Measurements from ENCODE around the gene REG4.

DNA sequence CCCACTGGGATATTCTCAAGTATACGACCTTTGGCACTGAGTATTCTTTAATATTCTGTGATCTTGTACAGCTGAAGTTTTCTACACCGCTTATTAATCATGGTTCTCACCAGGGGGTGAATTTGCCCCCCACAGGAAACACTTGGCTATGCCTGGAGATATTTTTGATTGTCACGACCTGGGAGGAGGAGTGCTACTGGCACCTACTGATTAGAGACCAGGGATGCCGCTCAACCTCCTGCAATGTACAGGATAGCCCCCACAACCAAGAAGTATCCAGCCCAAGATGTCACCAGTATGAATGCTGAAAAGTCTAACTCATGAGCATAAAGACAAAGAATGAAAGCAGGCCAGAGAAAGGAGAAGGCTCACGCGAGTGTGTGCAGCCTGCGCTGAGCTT, 13.7 kb downstream of the REG4 start:
- TF ChIP-seq, protein P1, sequence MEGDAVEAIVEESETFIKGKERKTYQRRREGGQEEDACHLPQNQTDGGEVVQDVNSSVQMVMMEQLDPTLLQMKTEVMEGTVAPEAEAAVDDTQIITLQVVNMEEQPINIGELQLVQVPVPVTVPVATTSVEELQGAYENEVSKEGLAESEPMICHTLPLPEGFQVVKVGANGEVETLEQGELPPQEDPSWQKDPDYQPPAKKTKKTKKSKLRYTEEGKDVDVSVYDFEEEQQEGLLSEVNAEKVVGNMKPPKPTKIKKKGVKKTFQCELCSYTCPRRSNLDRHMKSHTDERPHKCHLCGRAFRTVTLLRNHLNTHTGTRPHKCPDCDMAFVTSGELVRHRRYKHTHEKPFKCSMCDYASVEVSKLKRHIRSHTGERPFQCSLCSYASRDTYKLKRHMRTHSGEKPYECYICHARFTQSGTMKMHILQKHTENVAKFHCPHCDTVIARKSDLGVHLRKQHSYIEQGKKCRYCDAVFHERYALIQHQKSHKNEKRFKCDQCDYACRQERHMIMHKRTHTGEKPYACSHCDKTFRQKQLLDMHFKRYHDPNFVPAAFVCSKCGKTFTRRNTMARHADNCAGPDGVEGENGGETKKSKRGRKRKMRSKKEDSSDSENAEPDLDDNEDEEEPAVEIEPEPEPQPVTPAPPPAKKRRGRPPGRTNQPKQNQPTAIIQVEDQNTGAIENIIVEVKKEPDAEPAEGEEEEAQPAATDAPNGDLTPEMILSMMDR (IDR thresholded peaks at IDR 0.05 in 2 of 3, conservative IDR thresholded peaks at IDR 0.05 in 1 of 3; ENCODE audit: borderline replicate concordance in 1 of 3, insufficient read depth in 1 of 3, low read depth in 2 of 3, low read length in 2 of 3), result no peak
- TF ChIP-seq SIN3A (IDR thresholded peaks at IDR 0.05; ENCODE audit: low read depth) (no peak), EZH2 (IDR thresholded peaks at IDR 0.05) (no peak), POLR2AphosphoS5 (IDR thresholded peaks at IDR 0.05; ENCODE audit: low read depth, low read length) (no peak), ZFX (IDR thresholded peaks at IDR 0.05) (no peak)
- TF ChIP-seq, protein P2, sequence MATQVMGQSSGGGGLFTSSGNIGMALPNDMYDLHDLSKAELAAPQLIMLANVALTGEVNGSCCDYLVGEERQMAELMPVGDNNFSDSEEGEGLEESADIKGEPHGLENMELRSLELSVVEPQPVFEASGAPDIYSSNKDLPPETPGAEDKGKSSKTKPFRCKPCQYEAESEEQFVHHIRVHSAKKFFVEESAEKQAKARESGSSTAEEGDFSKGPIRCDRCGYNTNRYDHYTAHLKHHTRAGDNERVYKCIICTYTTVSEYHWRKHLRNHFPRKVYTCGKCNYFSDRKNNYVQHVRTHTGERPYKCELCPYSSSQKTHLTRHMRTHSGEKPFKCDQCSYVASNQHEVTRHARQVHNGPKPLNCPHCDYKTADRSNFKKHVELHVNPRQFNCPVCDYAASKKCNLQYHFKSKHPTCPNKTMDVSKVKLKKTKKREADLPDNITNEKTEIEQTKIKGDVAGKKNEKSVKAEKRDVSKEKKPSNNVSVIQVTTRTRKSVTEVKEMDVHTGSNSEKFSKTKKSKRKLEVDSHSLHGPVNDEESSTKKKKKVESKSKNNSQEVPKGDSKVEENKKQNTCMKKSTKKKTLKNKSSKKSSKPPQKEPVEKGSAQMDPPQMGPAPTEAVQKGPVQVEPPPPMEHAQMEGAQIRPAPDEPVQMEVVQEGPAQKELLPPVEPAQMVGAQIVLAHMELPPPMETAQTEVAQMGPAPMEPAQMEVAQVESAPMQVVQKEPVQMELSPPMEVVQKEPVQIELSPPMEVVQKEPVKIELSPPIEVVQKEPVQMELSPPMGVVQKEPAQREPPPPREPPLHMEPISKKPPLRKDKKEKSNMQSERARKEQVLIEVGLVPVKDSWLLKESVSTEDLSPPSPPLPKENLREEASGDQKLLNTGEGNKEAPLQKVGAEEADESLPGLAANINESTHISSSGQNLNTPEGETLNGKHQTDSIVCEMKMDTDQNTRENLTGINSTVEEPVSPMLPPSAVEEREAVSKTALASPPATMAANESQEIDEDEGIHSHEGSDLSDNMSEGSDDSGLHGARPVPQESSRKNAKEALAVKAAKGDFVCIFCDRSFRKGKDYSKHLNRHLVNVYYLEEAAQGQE (IDR thresholded peaks at IDR 0.05; ENCODE audit: low read depth), result no peak

Data from HCT116 (cell line).